Motor neuron (in vitro differentiated cells): ENCODE results near the gene TMEM217. TPM values are rescaled to one million over a fixed set of nuclear protein-coding genes. Genes with fewer than 3 reads are reported as not detected.
A peak's percentile ranks its signal among the peaks of the same experiment; 100 is the strongest.
"Not testable (repeated sequence)": the region's sequence is repeated elsewhere in the genome, so short reads cannot be mapped to it uniquely, and the experiment has no call there.

Source experiments
- ATAC-seq, 8 experiments: fragments of 200-7000 bp; cut with Tn5 transposase; replicated peaks in 6 of 8; 2 replicates each; pipeline ENCODE4 v1.8.0; 2021; ENCODE audit warnings: mild to moderate bottlenecking in 8 of 8, moderate library complexity in 8 of 8
- H3K27ac ChIP-seq, 2 donors: fragments of 250-450 bp; sonication (Bioruptor Pico); 2 replicates each; pipeline ENCODE4 v1.9.0; 2021; ENCODE audit warnings: antibody characterized with exemption in 2 of 2, mild to moderate bottlenecking in 2 of 2, moderate library complexity in 1 of 2
- H3K4me1 ChIP-seq, 2 donors: fragments of 250-450 bp; sonication (Bioruptor Pico); replicated peaks in 1 of 2; 2 replicates each; pipeline ENCODE4 v1.6.1; 2021; ENCODE audit warnings: antibody characterized with exemption in 2 of 2, mild to moderate bottlenecking in 2 of 2, moderate library complexity in 1 of 2
- H3K4me3 ChIP-seq, 5 donors: fragments of 250-450 bp; sonication (Bioruptor Pico); 2 replicates each; pipeline ENCODE4 v1.9.0; 2021; ENCODE audit warnings: antibody characterized with exemption in 5 of 5, mild to moderate bottlenecking in 5 of 5, moderate library complexity in 4 of 5
- WGBS, 10 experiments: fragments of 450-650 bp; shearing (Covaris generic); methylation state at CpG; one replicate each; pipeline ENCODE4 v1.0.0; 2022; 5-methylcytosine and 5-hydroxymethylcytosine counted together
- in situ Hi-C, 9 experiments: fragments of 400-800 bp; cut with MboI; loops; one replicate each; pipeline ENCODE4 v1.15.0; 2021; ENCODE audit warnings: low sequenced_read_pairs in 9 of 9, low pct_unique_long_range_greater_than_20kb in 2 of 9; ENCODE audit not compliant: unreplicated experiment in 9 of 9
- total RNA-seq, 8 experiments: library from RNA; unstranded; fragments of 300-600 nt; gene quantifications; 2 replicates each; pipeline versions ENCODE4 v1.2.3 to v1.2.4, GENCODE V29; 2022

The TMEM217 gene
- total RNA-seq, 8 experiments from 2014 or later, result 0.73 to 9.4 (median 2.1) TPM

- no peak for ATAC-seq
- 54 to 90% (median 74%) methylated on average over 2 to 6 of the region's 7 CpGs for WGBS, 10 experiments
- in situ Hi-C loops, result loop anchor here in 4 of 9 experiments (10.0 to 25.0 kb wide), 3 partner anchors 166 to 316 kb away; partner anchors contain the start of gene C6orf89 (in 3 of the 4)
- peaks cover 0 to 6% of the 10 kb centered on the region in 2 donors for H3K4me1 ChIP-seq
- H3K27ac ChIP-seq, result no peak overlapping the region
- no peak overlapping the region for H3K4me3 ChIP-seq
Measured at GRCh38 chr6:37202788-37203491, 55.0 kb downstream of the TMEM217 start.

- H3K27ac ChIP-seq, result no peak overlapping the region
- no peak for ATAC-seq
- peaks cover 0 to 6% of the 10 kb centered on the region in 2 donors for H3K4me1 ChIP-seq
- H3K4me3 ChIP-seq, result no peak overlapping the region
- 100% methylated on average over 1 of the region's 1 CpG; no CpG with 5 or more reads in 8 of the 10 experiments for WGBS, 10 experiments
- in situ Hi-C loops, result loop anchor here in 4 of 9 experiments (10.0 to 25.0 kb wide), 3 partner anchors 164 to 314 kb away; partner anchors contain the start of gene C6orf89 (in 3 of the 4)
Measured at GRCh38 chr6:37201726-37202125, 56.2 kb downstream of the TMEM217 start.

GRCh38 chr6:37200085-37200484 lies 57.9 kb downstream of the TMEM217 start:
- ATAC-seq, result peak in 5 of 8 experiments; percentile 33 to 71 (median 57)
- no peak overlapping the region for H3K27ac ChIP-seq
- WGBS, 10 experiments, result 4 to 60% (median 60%) methylated on average over 1 to 4 of the region's 5 CpGs; no CpG with 5 or more reads in 3 of the 10 experiments
- no peak overlapping the region for H3K4me3 ChIP-seq
- H3K4me1 ChIP-seq, result peaks cover 0 to 6% of the 10 kb centered on the region in 2 donors
- in situ Hi-C loops, result loop anchor here in 4 of 9 experiments (10.0 to 25.0 kb wide), 3 partner anchors 163 to 313 kb away; partner anchors contain the start of gene C6orf89 (in 3 of the 4)

GRCh38 chr6:37196451-37196850 lies 61.5 kb downstream of the TMEM217 start:
- WGBS, 10 experiments, result 0 to 100% (median 79%) methylated on average over 1 to 4 of the region's 4 CpGs; no CpG with 5 or more reads in 3 of the 10 experiments
- in situ Hi-C loops, H3K4me3 ChIP-seq, H3K4me1 ChIP-seq, H3K27ac ChIP-seq, ATAC-seq: not testable (repeated sequence)

- in situ Hi-C loops, ATAC-seq, H3K4me1 ChIP-seq, H3K27ac ChIP-seq, H3K4me3 ChIP-seq: not testable (repeated sequence)
- no CpG with 5 or more reads among the region's 1 CpG for WGBS, 10 experiments
Measured at GRCh38 chr6:37194886-37195285, 63.1 kb downstream of the TMEM217 start.

- no peak overlapping the region for H3K27ac ChIP-seq
- in situ Hi-C loops, result no loop called here
- ATAC-seq, result no peak
Measured at GRCh38 chr6:37192666-37193065, 65.3 kb downstream of the TMEM217 start.

GRCh38 chr6:37190159-37190535 lies 67.8 kb downstream of the TMEM217 start:
- Histone ChIP-seq H3K27ac (no peak overlapping the region), H3K4me3 (no peak overlapping the region), H3K4me1 (no peaks in the 10 kb centered on the region)
- 60 to 100% (median 100%) methylated on average over 1 of the region's 1 CpG; no CpG with 5 or more reads in 5 of the 10 experiments for WGBS, 10 experiments
- in situ Hi-C loops, result no loop called here
- peak in 1 of 8 experiments; percentile 21 for ATAC-seq

More at GRCh38 chr6:37192666-37193065, 65.3 kb downstream of the TMEM217 start:
- H3K4me1 ChIP-seq, result no peaks in the 10 kb centered on the region
- WGBS, 10 experiments, result 33 to 100% (median 81%) methylated on average over 1 to 3 of the region's 3 CpGs
- no peak overlapping the region for H3K4me3 ChIP-seq

GRCh38 chr6:37188962-37189510 lies 68.9 kb downstream of the TMEM217 start:
- no peaks in the 10 kb centered on the region for H3K4me1 ChIP-seq
- no peak overlapping the region for H3K27ac ChIP-seq
- 20 to 94% (median 66%) methylated on average over 1 to 2 of the region's 2 CpGs for WGBS, 10 experiments
- in situ Hi-C loops, result no loop called here
- ATAC-seq, result no peak
- H3K4me3 ChIP-seq, result no peak overlapping the region

GRCh38 chr6:37187321-37188022 lies 70.5 kb downstream of the TMEM217 start:
- no peaks in the 10 kb centered on the region for H3K4me1 ChIP-seq
- no peak overlapping the region for H3K27ac ChIP-seq
- no peak overlapping the region for H3K4me3 ChIP-seq
- in situ Hi-C loops, result no loop called here
- ATAC-seq, result peak in 2 of 8 experiments; percentile 4 to 28
- WGBS, 10 experiments, result 30 to 100% (median 72%) methylated on average over 1 to 4 of the region's 7 CpGs; no CpG with 5 or more reads in 2 of the 10 experiments

GRCh38 chr6:37185949-37186720 lies 71.8 kb downstream of the TMEM217 start:
- ATAC-seq, H3K4me1 ChIP-seq, H3K4me3 ChIP-seq, H3K27ac ChIP-seq, in situ Hi-C loops: not testable (repeated sequence)
- 49 to 80% (median 72%) methylated on average over 4 to 6 of the region's 6 CpGs for WGBS, 10 experiments

GRCh38 chr6:37182736-37183590 lies 75.0 kb downstream of the TMEM217 start:
- Histone ChIP-seq H3K4me1 (no peaks in the 10 kb centered on the region), H3K27ac (no peak overlapping the region), H3K4me3 (no peak overlapping the region)
- ATAC-seq, result peak in 1 of 8 experiments; percentile 19
- in situ Hi-C loops, result no loop called here
- whole genome bisulfite sequencing, 10 experiments, result 0 to 100% (median 82%) methylated on average over 1 to 6 of the region's 8 CpGs; no CpG with 5 or more reads in 2 of the 10 experiments

GRCh38 chr6:37180610-37181009 lies 77.3 kb downstream of the TMEM217 start:
- H3K27ac ChIP-seq, in situ Hi-C loops: not testable (repeated sequence)

More at GRCh38 chr6:37180610-37181009, 77.3 kb downstream of the TMEM217 start:
- H3K4me1 ChIP-seq, H3K4me3 ChIP-seq, ATAC-seq: not testable (repeated sequence)
- WGBS, 10 experiments, result 58 to 100% (median 85%) methylated on average over 1 to 4 of the region's 4 CpGs; no CpG with 5 or more reads in 1 of the 10 experiments
